K562 (cell line): Measurements from ENCODE around the gene INSYN2B.

Experiments
- ARHGAP35 ChIP-seq: fragments of 450-650 bp; IDR thresholded peaks from 2 replicates; pipeline ENCODE4 v1.6.1; 2018; ENCODE audit not compliant: partially characterized antibody
- CTCF ChIP-seq, 3 experiments: IDR thresholded peaks in 2 of 3; conservative IDR thresholded peaks in 1 of 3; 2 replicates each; pipeline ENCODE4 v1.5.1; 2011 to 2012; ENCODE audit warnings: low read length in 3 of 3, mild to moderate bottlenecking in 3 of 3, control low read depth in 2 of 3, improper control_type of control experiment in 1 of 3, inconsistent platforms in 1 of 3, low read depth in 1 of 3, mixed read lengths in 1 of 3, moderate library complexity in 1 of 3; ENCODE audit not compliant: insufficient read depth in 2 of 3
- EGR1 ChIP-seq: fragments of 450-650 bp; conservative IDR thresholded peaks from 2 replicates; pipeline ENCODE4 v1.6.1; 2017; ENCODE audit warnings: mild to moderate bottlenecking
- EP300 ChIP-seq: IDR thresholded peaks from 2 replicates; pipeline ENCODE4 v1.6.1; 2012; ENCODE audit warnings: low read length, improper control_type of control experiment
- ETV5 ChIP-seq: sonication (generic); formaldehyde crosslinking; IDR thresholded peaks from 2 replicates; pipeline ENCODE4 v1.4.0; 2020; ENCODE audit warnings: low read depth, mild to moderate bottlenecking, missing genetic modification reagents
- KAT7 ChIP-seq: sonication (generic); formaldehyde crosslinking; IDR thresholded peaks from 2 replicates; pipeline ENCODE4 v1.8.0; 2022; ENCODE audit warnings: missing genetic modification reagents, mild to moderate bottlenecking, borderline replicate concordance
- POLR2AphosphoS2 ChIP-seq: IDR thresholded peaks from 2 replicates; pipeline ENCODE4 v1.6.1; 2012; ENCODE audit warnings: low read length, improper control_type of control experiment
- POLR2AphosphoS5 ChIP-seq: IDR thresholded peaks from 2 replicates; pipeline ENCODE4 v1.6.1; 2011; ENCODE audit warnings: mild to moderate bottlenecking, low read depth, low read length, moderate library complexity; ENCODE audit not compliant: control insufficient read depth, insufficient read depth
- REST ChIP-seq, 2 experiments: fragments of 450-650 bp; formaldehyde crosslinking in 1 of 2; IDR thresholded peaks; 2 replicates each; pipeline versions ENCODE4 v1.4.0 to v1.6.1; 2014 to 2020; ENCODE audit warnings: mild to moderate bottlenecking in 2 of 2, borderline replicate concordance in 1 of 2, low read depth in 1 of 2
- SRSF1 ChIP-seq: fragments of 200-400 bp; formaldehyde crosslinking; IDR thresholded peaks from 2 replicates; pipeline ENCODE4 v1.6.1; 2017; ENCODE audit warnings: mild to moderate bottlenecking, low read depth, low read length, moderate library complexity
- ZC3H4 ChIP-seq: sonication (generic); formaldehyde crosslinking; IDR thresholded peaks from 2 replicates; pipeline ENCODE4 v1.9.0; 2021; ENCODE audit warnings: missing genetic modification reagents, borderline replicate concordance
- ZNF274 ChIP-seq: IDR thresholded peaks from 2 replicates; pipeline ENCODE4 v1.6.1; 2011; ENCODE audit warnings: low read depth, mild to moderate bottlenecking, low read length, moderate library complexity, borderline replicate concordance
- ZNF3 ChIP-seq: fragments of 250-450 bp; sonication (Bioruptor Pico); IDR thresholded peaks from 2 replicates; pipeline ENCODE4 v1.5.0; 2021; ENCODE audit warnings: mild to moderate bottlenecking, moderate library complexity

- TF ChIP-seq SRSF1 (no peak), POLR2AphosphoS2 (no peak), ZC3H4 (CRISPR knock-in tag) (no peak), CTCF (IDR thresholded peaks at IDR 0.05 in 2 of 3, conservative IDR thresholded peaks at IDR 0.05 in 1 of 3; ENCODE audit: insufficient read depth in 2 of 3, low read depth in 1 of 3, low read length in 3 of 3) (no peak), REST (IDR thresholded peaks at IDR 0.05; ENCODE audit: borderline replicate concordance) (no peak), REST (CRISPR knock-in tag; IDR thresholded peaks at IDR 0.05; ENCODE audit: low read depth) (no peak), ARHGAP35 (no peak), ZNF3 (CRISPR knock-in tag) (no peak), POLR2AphosphoS5 (no peak), ETV5 (CRISPR knock-in tag) (no peak), EP300 (no peak), EGR1 (no peak), KAT7 (CRISPR knock-in tag) (no peak), ZNF274 (no peak)
These were observed 34.4 kb downstream of the INSYN2B start for GRCh38 chr5:169945831-169946261.
